Osteoblast (primary cell): Measurements from ENCODE around the gene C6orf141. TPM values are rescaled to one million over a fixed set of nuclear protein-coding genes. Genes with fewer than 3 reads are reported as not detected.

ENCODE experiments used
- DNase-seq: peaks from one replicate; pipeline ENCODE4 v3.0.0; 2011; ENCODE audit warnings: low spot score, mixed read lengths; ENCODE audit not compliant: insufficient read length; ENCODE audit errors: missing footprints
- H2AFZ ChIP-seq: 2 replicates; pipeline ENCODE4 v1.6.0; 2011; ENCODE audit warnings: mild to moderate bottlenecking, low read length
- H3K27ac ChIP-seq: 2 replicates; pipeline ENCODE4 v1.5.1; 2011; ENCODE audit warnings: mild to moderate bottlenecking, low read depth, low read length, moderate library complexity
- H3K27me3 ChIP-seq: 2 replicates; pipeline ENCODE4 v1.6.0; 2012; ENCODE audit warnings: mild to moderate bottlenecking, control low read depth, inconsistent platforms, low read length, moderate library complexity; ENCODE audit not compliant: insufficient read depth
- H3K36me3 ChIP-seq: 2 replicates; pipeline ENCODE4 v1.5.1; 2011; ENCODE audit warnings: mild to moderate bottlenecking, low read length, control low read depth, moderate library complexity; ENCODE audit not compliant: insufficient read depth
- H3K4me1 ChIP-seq: 2 replicates; pipeline ENCODE4 v1.5.1; 2011; ENCODE audit warnings: mild to moderate bottlenecking, low read length, control low read depth, moderate library complexity; ENCODE audit not compliant: insufficient read depth
- H3K4me2 ChIP-seq: 2 replicates; pipeline ENCODE4 v1.6.0; 2011; ENCODE audit warnings: mild to moderate bottlenecking, low read length; ENCODE audit not compliant: insufficient read depth
- H3K4me3 ChIP-seq: fragments of 200-600 bp; sonication (generic); 3 replicates; pipeline ENCODE4 v1.5.1; 2012; ENCODE audit warnings: mild to moderate bottlenecking, low read length, inconsistent platforms; ENCODE audit not compliant: insufficient read depth
- H3K79me2 ChIP-seq: 2 replicates; pipeline ENCODE4 v1.6.0; 2012; ENCODE audit warnings: mild to moderate bottlenecking, low read length, control low read depth, inconsistent platforms; ENCODE audit not compliant: insufficient read depth
- H3K9me3 ChIP-seq: 2 replicates; pipeline ENCODE4 v1.5.1; 2011; ENCODE audit warnings: low read depth, low read length, control low read depth
- H4K20me1 ChIP-seq: 2 replicates; pipeline ENCODE4 v1.6.0; 2012; ENCODE audit warnings: mild to moderate bottlenecking, low read length, control low read depth; ENCODE audit not compliant: insufficient read depth
- CTCF ChIP-seq: IDR thresholded peaks from 2 replicates; pipeline ENCODE4 v1.5.1; 2011; ENCODE audit warnings: mild to moderate bottlenecking, low read depth, low read length, moderate library complexity; ENCODE audit errors: extremely low read depth
- total RNA-seq: library from RNA; depleted of rRNA; stranded (reverse); fragments of >200 nt; gene quantifications from 2 replicates; pipeline ENCODE4 v1.2.3, GENCODE V29; 2012

The C6orf141 gene
- total RNA-seq, 1 donor: not detected

DNA sequence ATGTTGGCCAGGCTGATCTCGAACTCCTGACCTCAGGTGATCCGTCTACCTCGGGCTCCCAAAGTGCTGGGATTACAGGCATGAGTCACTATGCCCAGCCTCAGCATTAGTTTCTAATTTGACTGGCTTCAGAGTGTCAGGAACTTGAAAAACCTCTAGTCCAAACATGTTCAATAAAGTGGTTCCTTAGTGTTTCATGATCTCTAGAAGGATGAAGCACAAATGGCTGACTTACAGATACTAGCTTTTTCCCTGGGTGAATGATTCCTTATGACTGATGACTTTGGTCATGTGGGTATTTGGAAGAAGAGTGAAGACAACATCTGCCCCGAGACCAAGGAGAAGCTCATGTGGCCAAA lies 34.3 kb upstream of the C6orf141 start:
- Histone ChIP-seq H3K27ac (no peak overlapping the region), H3K36me3 (no peaks in the 10 kb centered on the region), H3K4me3 (no peak overlapping the region), H4K20me1 (no peaks in the 10 kb centered on the region), H2AFZ (no peak overlapping the region), H3K9me3 (no peaks in the 10 kb centered on the region), H3K79me2 (no peaks in the 10 kb centered on the region), H3K4me1 (no peaks in the 10 kb centered on the region), H3K27me3 (no peaks in the 10 kb centered on the region), H3K4me2 (no peak overlapping the region)
- no peak for TF ChIP-seq CTCF
- no peak for DNase-seq

DNA sequence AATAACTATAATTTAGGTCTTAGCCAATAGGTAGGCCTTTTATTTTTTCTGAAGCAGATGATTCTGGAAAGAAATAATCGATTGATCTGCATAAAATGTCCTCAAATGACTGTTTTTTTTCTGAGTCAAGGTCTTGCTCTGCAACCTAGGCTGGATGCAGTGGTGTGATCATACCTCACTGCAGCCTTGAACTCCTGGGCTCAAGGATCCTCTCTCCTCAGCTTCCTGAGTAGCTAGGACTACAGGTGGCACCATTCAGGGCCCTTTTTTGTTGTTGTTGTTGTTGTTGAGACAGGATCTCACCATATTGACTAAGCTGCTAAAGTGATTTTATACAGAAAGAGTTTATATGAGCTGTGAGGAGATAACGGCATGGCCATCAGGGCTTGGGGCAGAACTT lies 32.5 kb upstream of the C6orf141 start:
- Histone ChIP-seq H3K4me1 (no peaks in the 10 kb centered on the region), H3K4me3 (no peak overlapping the region), H2AFZ (no peak overlapping the region), H3K36me3 (no peaks in the 10 kb centered on the region), H3K9me3 (no peaks in the 10 kb centered on the region), H3K4me2 (no peak overlapping the region), H4K20me1 (no peaks in the 10 kb centered on the region), H3K27ac (no peak overlapping the region), H3K79me2 (no peaks in the 10 kb centered on the region), H3K27me3 (no peaks in the 10 kb centered on the region)
- no peak for DNase-seq
- TF ChIP-seq CTCF: no peak

DNA sequence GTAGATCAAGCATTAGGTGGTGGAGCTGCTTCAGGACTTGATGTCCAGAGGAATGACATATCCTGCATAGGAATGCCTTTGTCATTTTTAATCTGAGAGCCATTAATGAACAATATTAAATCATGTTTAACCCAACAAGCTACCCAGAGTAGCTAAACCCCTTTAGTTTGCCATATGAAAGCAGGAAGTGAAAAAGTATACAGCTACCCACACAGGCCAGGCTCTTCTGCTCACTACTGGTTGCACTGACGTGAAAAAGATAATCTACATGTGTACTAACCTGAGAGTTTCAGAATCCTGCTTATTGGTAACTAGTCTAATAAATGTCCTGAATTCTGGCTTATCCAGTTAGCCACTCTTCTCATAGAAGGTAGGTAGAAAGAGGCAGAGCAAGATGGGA lies 30.8 kb upstream of the C6orf141 start:
- no peak overlapping the region for H3K27ac ChIP-seq
- no peak overlapping the region for H3K4me2 ChIP-seq
- H2AFZ ChIP-seq: no peak overlapping the region
- no peak for DNase-seq
- no peaks in the 10 kb centered on the region for H4K20me1 ChIP-seq
- no peaks in the 10 kb centered on the region for H3K9me3 ChIP-seq
- no peak overlapping the region for H3K4me3 ChIP-seq
- no peaks in the 10 kb centered on the region for H3K79me2 ChIP-seq
- no peaks in the 10 kb centered on the region for H3K4me1 ChIP-seq
- H3K36me3 ChIP-seq: no peaks in the 10 kb centered on the region
- H3K27me3 ChIP-seq: no peaks in the 10 kb centered on the region
- TF ChIP-seq CTCF: no peak

DNA sequence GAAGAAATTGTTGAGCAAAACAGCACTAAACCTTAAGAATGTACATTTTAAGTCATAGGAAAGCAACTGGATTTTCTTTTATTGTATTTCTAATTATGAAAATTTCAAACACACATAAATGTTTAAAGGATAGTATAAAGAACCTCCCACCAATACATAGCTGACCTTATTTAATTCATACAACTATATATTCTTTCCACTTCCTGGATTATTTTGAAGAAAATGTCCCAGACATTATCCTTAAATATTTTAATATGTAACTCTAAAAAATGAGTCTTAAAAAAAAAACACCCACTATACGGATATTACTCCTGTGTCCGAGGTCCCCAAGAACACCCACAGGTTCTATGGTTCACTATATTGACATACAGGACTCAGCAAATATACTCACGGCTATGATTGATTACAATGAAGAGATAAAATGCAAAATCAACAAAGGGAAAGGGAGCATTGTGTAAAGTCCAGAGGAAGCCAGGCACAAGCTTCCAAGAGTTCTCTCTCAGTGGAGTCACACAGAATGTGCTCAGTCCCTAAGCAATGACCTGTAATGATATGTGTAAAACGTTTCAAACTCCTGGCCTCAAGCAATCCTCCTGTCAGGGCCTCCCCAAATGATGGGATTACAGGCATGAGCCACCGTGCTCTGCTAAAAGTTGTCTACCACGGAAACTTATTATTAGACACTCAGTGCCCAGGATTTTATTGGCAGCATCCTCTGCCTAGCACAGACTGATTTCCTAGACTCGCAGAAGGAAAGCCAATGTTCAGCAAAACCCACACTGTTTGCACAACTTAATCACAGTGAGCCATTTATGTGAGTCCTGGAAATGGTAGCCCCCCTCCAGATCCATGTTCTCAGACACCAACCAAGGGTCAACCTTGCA lies 27.5 kb upstream of the C6orf141 start:
- no peak overlapping the region for H2AFZ ChIP-seq

More for the DNA sequence above, 27.5 kb upstream of the C6orf141 start:
- Histone ChIP-seq H4K20me1 (no peaks in the 10 kb centered on the region), H3K4me1 (no peaks in the 10 kb centered on the region), H3K4me3 (no peak overlapping the region), H3K27ac (no peak overlapping the region), H3K79me2 (no peaks in the 10 kb centered on the region), H3K4me2 (no peak overlapping the region), H3K9me3 (no peaks in the 10 kb centered on the region), H3K27me3 (no peaks in the 10 kb centered on the region), H3K36me3 (no peaks in the 10 kb centered on the region)
- no peak for TF ChIP-seq CTCF
- DNase-seq: no peak
